Measurements from ENCODE around the gene SIK3.
"Not testable (repeated sequence)": the region's sequence is repeated elsewhere in the genome, so short reads cannot be mapped to it uniquely, and the experiment has no call there.

Gene SIK3

DNA sequence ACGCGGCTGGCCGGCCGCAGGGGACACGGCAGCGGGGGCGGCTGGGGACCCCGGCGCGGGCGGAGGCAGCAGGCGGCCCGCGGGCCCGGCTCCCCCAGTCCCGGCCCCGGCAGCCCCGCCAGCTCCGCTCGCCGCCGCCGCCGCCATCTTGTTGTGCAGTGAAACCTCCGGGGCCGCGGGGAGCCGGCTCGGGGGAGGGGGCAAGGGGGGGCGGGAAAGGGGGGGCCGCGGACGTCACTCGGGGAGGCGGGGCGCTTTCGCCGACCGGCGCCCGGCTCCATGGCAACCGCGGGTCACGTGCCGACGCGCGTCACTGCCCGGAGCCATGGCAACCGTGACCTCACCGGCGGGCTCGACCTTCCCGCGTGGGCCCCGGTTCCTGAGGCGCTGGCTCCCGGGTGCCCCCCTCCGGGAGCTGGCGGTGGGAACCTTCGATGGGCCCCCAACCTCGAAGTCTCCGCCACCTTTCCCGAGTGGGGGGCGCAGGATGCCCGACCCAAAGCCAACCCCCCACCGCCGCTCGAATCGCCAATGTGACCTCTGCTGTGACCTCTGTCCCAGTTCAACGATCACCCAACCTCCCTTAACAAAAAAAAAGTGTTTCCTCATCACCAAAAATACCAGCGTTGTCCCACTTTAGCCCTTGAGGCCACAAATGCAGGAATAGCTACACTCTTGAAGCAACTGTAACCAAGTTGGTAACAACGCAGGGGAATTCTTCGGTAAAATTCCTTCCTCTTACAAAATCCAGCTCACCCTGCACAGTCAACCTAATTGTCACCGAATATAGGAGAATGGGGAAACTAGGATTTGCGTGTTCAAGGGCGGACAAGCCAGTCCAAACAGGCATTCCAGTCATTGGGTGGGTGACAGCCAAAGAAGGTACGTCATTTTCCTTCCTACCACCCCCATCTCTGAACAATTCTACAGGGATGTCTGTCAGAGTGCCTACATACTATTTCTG lies at the start of gene SIK3:
TSS of gene SIK3 (minus strand) at position 160 of the 964 bp plus-strand sequence. CDS start at position 147, 13 bp downstream.
- peak; percentile 80 to 89 (median 85) for DNase-seq (ENCODE audit: low read depth in 2 of 3, low spot score in 2 of 3)

DNA sequence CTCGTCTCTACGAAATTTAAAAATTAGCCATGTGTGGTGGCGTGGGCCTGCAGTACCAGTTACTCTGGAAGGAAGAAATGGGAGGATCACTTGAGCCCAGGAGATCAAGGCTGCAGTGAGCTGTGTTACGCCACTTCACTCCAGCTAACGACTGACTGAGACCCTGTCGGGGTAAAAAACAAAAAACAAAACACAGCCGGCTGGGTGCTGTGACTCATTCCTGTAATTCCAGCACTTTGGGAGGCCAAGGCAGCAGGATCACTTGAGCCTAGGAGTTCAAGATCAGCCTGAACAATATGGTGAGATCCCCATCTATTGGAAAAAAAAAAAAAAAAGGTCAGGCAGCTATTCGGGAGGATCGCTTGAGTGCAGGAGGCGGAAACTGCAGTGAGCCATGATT lies 48.3 kb upstream of the SIK3 start:
- no peak for DNase-seq (ENCODE audit: low read depth in 2 of 3, low spot score in 2 of 3)

DNA sequence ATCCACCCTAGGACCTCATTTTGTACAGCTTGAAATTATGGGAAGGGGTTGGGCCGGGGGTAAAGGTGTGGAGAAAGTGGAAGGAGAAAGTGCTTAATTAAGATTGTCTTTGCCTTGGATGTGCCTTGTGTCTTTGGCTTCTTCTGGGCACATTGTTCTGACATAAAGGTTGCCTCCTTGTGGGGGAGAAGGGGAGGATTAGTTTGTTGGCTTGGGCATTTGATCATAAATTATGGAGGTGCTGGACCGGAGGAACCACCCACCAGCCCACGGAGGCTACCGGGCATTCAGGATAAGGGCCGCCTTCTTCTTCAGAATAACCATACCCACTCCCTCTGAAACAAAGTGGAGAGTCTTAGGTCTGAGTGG lies 47.1 kb upstream of the SIK3 start:
- DNase-seq (ENCODE audit: low read depth in 2 of 3, low spot score in 2 of 3) = no peak

- DNase-seq (ENCODE audit: low read depth in 2 of 3, low spot score in 2 of 3) = peak in 1 of 3 experiments; percentile 12
Measured at GRCh38 chr11:117144477-117145392, 46.5 kb upstream of the SIK3 start.

- peak; percentile 86 to 91 (median 87) for DNase-seq (ENCODE audit: low read depth in 2 of 3, low spot score in 2 of 3)
Measured at GRCh38 chr11:117143871-117144476, 45.7 kb upstream of the SIK3 start, which contains the start of gene PAFAH1B2. Gene PAFAH1B2 (plus strand): TSS chr11:117144287. CDS start chr11:117152448, 8,161 bp downstream.

- DNase-seq (ENCODE audit: low read depth in 2 of 3, low spot score in 2 of 3) = no peak
Measured at GRCh38 chr11:117143390-117143789, 45.2 kb upstream of the SIK3 start.

DNA sequence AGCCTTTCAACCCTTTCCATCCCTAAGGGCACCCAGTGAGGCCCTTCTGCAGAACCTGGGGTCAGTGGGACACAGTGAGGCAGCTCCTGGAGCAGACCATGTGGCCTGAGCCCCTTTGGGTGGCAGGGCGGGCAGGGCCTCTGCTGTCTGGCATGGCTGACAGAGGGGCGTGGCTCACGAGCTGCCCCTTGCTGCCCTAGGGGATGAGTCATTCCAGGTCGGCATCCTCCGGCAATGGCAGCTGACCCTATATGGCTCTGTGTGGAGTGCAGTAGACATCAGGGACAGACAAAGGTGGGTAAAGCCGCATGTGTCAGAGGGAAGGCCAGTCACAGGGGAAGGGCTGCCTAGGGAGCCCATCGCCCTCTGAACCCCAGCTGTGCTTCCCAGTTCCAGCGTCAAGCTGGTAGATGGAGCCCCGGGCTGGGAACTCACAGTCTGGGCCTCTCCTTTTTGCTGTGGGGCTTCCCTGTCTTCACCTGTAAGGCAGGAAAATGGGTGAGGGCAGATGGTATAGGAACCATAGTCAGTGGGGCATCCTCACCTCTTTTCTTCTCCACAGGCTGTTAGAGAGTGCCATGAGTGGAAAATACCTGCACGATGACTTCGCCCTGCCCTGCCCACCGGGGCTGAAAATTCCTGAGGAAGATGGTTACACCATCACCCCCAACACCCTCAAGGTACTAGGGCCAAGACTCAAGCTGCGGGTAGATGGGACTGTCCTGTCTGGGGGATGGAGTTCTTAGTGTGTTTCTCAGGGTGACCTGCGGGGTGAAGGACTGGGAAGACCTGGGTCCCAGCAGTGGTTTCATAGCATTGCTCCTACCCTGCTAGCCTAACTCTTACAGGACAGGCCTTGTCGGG lies 39.2 kb upstream of the SIK3 start:
- DNase-seq (ENCODE audit: low read depth in 2 of 3, low spot score in 2 of 3) = not testable (repeated sequence)

- not testable (repeated sequence) for DNase-seq (ENCODE audit: low read depth in 2 of 3, low spot score in 2 of 3)
Measured at GRCh38 chr11:117134979-117135378, 36.8 kb upstream of the SIK3 start.

DNA sequence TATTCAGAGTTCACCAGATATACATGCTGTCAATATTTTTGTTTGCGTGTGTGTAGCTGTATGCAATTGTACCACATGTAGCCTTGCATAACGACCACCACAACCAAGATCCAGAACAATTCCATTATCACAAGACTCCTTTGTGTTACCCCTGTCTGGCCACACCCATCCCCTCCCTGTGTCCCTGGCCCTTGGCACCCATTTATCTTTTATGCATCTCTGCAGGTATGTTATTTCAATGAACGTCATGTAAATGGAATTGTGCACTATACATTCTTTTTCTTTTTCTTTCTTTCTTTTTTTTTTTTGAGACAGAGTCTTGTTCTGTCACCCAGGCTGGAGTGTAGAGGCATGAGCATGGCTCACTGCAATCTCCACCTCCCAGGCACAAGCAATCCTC lies 36.2 kb upstream of the SIK3 start:
- DNase-seq (ENCODE audit: low read depth in 2 of 3, low spot score in 2 of 3) = no peak

- no peak for DNase-seq (ENCODE audit: low read depth in 2 of 3, low spot score in 2 of 3)
Measured at GRCh38 chr11:117130879-117131278, 32.7 kb upstream of the SIK3 start.

- not testable (repeated sequence) for DNase-seq (ENCODE audit: low read depth in 2 of 3, low spot score in 2 of 3)
Measured at GRCh38 chr11:117130396-117130795, 32.2 kb upstream of the SIK3 start.

GRCh38 chr11:117128289-117128688 lies 30.1 kb upstream of the SIK3 start:
- DNase-seq (ENCODE audit: low read depth in 2 of 3, low spot score in 2 of 3) = no peak

GRCh38 chr11:117127171-117127901 lies 29.1 kb upstream of the SIK3 start:
- DNase-seq (ENCODE audit: low read depth in 2 of 3, low spot score in 2 of 3) = no peak

- no peak for DNase-seq (ENCODE audit: low read depth in 2 of 3, low spot score in 2 of 3)
Measured at GRCh38 chr11:117126223-117126965, 28.2 kb upstream of the SIK3 start.

- DNase-seq (ENCODE audit: low read depth in 2 of 3, low spot score in 2 of 3) = no peak
Measured at GRCh38 chr11:117122556-117122955, 24.3 kb upstream of the SIK3 start.

DNA sequence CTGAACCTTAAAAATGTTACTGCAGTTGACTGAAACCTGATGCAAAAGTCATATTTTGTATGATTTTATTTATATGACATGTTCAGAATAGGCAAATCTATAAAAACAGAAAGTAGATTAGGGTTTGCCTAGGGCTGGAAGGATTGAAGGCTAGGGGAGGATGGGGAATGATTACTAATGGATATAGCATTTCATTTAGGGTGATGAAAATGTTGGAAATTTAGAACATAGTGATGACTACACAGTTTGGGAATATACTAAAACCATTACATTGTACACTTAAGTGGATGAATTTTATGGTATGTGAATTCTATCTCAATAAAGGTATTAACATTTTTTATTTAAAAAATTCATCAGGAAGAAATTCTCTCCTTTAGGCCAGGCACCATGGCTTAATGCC lies 22.9 kb upstream of the SIK3 start:
- no peak for DNase-seq (ENCODE audit: low read depth in 2 of 3, low spot score in 2 of 3)

- no peak for DNase-seq (ENCODE audit: low read depth in 2 of 3, low spot score in 2 of 3)
Measured at GRCh38 chr11:117117681-117118080, 19.5 kb upstream of the SIK3 start.

DNA sequence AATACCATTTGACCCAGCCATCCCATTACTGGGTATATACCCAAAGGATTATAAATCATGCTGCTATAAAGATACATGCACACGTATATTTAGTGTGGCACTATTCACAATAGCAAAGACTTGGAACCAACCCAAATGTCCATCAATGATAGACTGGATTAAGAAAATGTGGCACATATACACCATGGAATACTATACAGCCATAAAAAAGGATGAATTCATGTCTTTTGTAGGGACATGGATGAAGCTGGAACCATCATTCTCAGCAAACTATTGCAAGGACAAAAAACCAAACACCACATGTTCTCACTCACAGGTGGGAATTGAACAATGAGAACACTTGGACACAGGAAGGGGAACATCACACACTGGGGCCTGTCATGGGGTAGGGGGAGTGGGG lies 14.7 kb upstream of the SIK3 start:
- DNase-seq (ENCODE audit: low read depth in 2 of 3, low spot score in 2 of 3) = not testable (repeated sequence)

DNA sequence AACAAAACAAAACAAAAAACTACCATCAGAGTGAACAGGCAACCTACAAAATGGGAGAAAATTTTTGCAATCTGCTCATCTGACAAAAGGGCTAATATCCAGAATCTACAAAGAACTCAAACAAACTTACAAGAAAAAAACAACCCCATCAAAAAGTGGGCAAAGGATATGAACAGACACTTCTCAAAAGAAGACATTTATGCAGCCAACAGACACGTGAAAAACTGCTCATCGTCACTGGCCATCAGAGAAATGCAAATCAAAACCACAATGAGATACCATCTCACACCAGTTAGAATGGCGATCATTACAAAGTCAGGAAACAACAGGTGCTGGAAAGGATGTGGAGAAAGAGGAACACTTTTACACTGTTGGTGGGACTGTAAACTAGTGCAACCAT lies 14.3 kb upstream of the SIK3 start:
- DNase-seq (ENCODE audit: low read depth in 2 of 3, low spot score in 2 of 3) = not testable (repeated sequence)
